Calu3 (cell line): ENCODE results near the gene SPAG4. TPM values are rescaled to one million over a fixed set of nuclear protein-coding genes. Genes with fewer than 3 reads are reported as not detected.

Experiments
- BruUV-seq: library from RNA; stranded (reverse); fragments of 400-500 nt; replicated peaks from 2 replicates; lab custom pipeline; 2021; lab: Mats Ljungman, UMichigan
- CTCF ChIA-PET: fragments of 300-600 bp; sonication (Branson Sonifier 250); formaldehyde crosslinking; loops from one replicate; lab custom pipeline; 2022; ENCODE audit warnings: antibody characterized with exemption; lab: Charles Lee
- DNase-seq: peaks from one replicate; pipeline ENCODE4 v3.0.0; 2022
- H3K27ac Mint-ChIP-seq: one replicate; pipeline ENCODE4 v1.8.0; 2022; ENCODE audit warnings: mixed read lengths; ENCODE audit not compliant: unreplicated experiment
- H3K27me3 Mint-ChIP-seq: one replicate; pipeline ENCODE4 v1.8.0; 2022; ENCODE audit warnings: mixed read lengths; ENCODE audit not compliant: unreplicated experiment
- H3K36me3 Mint-ChIP-seq: one replicate; pipeline ENCODE4 v1.8.0; 2022; ENCODE audit warnings: mild to moderate bottlenecking, moderate library complexity, mixed read lengths; ENCODE audit not compliant: insufficient read depth, unreplicated experiment
- H3K4me1 Mint-ChIP-seq: one replicate; pipeline ENCODE4 v1.8.0; 2022; ENCODE audit warnings: mild to moderate bottlenecking, low read depth, mixed read lengths; ENCODE audit not compliant: unreplicated experiment
- H3K4me3 Mint-ChIP-seq: one replicate; pipeline ENCODE4 v1.8.0; 2022; ENCODE audit warnings: mild to moderate bottlenecking, low read depth, moderate library complexity, mixed read lengths; ENCODE audit not compliant: unreplicated experiment
- H3K9me3 Mint-ChIP-seq: one replicate; pipeline ENCODE4 v1.8.0; 2022; ENCODE audit warnings: low read depth, mixed read lengths; ENCODE audit not compliant: unreplicated experiment
- intact Hi-C: fragments of 100-400 bp; cut with micrococcal nuclease; formaldehyde crosslinking; loops from one replicate; pipeline ENCODE4 v1.10.0; 2022; ENCODE audit not compliant: unreplicated experiment
- total RNA-seq: library from RNA; stranded (reverse); gene quantifications from 2 replicates; pipeline ENCODE4 v1.2.3, GENCODE V29; 2022
- TF ChIP-seq, protein P1 (sequence below): fragments of 200-600 bp; IDR thresholded peaks from one replicate; pipeline ENCODE4 v1.8.0; 2022; ENCODE audit warnings: antibody characterized with exemption; ENCODE audit not compliant: unreplicated experiment

The SPAG4 gene
- total RNA-seq, 1 experiment from 2014 or later: 7.7 TPM

DNA sequence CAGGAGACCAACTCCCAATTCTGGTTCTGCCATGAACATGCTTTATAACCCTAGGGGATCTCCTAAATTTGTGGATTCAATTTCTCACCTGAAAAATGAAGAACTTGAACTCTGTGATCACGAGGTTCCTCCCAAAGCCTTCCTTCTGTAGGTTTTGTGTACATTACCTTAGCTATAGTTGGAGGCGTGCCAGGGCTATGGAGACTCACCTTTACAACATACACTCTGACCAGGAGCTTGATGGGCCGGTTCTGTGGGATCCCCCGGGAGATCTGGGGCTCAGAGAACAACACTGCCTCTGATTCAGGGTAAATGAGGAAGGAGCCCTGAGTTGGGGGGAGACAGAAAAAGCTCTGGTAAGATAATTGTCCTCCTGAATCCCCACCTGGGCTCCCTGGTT is 39.7 kb upstream of the SPAG4 start:
- Mint-ChIP-seq H3K4me3 (peak overlapping the region; percentile 20), H3K27ac (peak overlapping the region; percentile 74), H3K27me3 (no peaks in the 10 kb centered on the region), H3K4me1 (peaks cover 30% of the 10 kb centered on the region), H3K9me3 (no peaks in the 10 kb centered on the region), H3K36me3 (peaks cover 35% of the 10 kb centered on the region)
- intact Hi-C loops: no loop called here
- TF ChIP-seq, protein P1, sequence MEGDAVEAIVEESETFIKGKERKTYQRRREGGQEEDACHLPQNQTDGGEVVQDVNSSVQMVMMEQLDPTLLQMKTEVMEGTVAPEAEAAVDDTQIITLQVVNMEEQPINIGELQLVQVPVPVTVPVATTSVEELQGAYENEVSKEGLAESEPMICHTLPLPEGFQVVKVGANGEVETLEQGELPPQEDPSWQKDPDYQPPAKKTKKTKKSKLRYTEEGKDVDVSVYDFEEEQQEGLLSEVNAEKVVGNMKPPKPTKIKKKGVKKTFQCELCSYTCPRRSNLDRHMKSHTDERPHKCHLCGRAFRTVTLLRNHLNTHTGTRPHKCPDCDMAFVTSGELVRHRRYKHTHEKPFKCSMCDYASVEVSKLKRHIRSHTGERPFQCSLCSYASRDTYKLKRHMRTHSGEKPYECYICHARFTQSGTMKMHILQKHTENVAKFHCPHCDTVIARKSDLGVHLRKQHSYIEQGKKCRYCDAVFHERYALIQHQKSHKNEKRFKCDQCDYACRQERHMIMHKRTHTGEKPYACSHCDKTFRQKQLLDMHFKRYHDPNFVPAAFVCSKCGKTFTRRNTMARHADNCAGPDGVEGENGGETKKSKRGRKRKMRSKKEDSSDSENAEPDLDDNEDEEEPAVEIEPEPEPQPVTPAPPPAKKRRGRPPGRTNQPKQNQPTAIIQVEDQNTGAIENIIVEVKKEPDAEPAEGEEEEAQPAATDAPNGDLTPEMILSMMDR: no peak
- CTCF ChIA-PET: interaction anchor here (0.7 to 1.4 kb wide), 5 partner anchors 28 to 416 kb away, joined by 3 to 9 read pairs (median 4); partner anchors contain the start of gene SPAG4
- BruUV-seq: no TSS peak
- DNase-seq: peak; percentile 87

DNA sequence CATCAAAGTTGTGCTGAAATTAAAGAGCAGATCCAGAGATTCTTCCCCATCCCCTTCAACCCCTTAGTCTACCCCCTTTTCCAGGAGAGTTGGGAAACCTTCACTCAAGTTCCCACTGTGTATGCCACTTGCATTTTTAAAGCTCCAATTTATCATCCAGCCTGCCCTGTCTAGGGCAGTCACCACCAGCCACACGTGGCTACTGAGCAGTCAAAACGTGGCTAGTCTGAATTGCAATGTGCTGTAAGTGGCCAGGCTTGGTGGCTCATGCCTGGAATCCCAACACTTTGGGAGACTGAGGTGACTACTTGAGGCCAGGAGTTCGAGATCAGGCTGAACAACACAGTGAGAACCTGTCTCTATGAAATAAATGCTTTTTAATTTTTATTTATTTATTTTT is 38.8 kb upstream of the SPAG4 start:
- Mint-ChIP-seq H3K27me3 (no peaks in the 10 kb centered on the region), H3K9me3 (no peaks in the 10 kb centered on the region), H3K4me3 (peak overlapping the region; percentile 20), H3K27ac (peak overlapping the region; percentile 74), H3K36me3 (peaks cover 35% of the 10 kb centered on the region), H3K4me1 (peaks cover 23% of the 10 kb centered on the region)
- no peak for DNase-seq
- CTCF ChIA-PET: interaction anchor here (0.5 kb wide), 1 partner anchor 24 kb away, joined by 3 read pairs; no protein-coding TSS in a partner anchor
- no TSS peak for BruUV-seq
- TF ChIP-seq, protein P1: no peak
- intact Hi-C loops: no loop called here

DNA sequence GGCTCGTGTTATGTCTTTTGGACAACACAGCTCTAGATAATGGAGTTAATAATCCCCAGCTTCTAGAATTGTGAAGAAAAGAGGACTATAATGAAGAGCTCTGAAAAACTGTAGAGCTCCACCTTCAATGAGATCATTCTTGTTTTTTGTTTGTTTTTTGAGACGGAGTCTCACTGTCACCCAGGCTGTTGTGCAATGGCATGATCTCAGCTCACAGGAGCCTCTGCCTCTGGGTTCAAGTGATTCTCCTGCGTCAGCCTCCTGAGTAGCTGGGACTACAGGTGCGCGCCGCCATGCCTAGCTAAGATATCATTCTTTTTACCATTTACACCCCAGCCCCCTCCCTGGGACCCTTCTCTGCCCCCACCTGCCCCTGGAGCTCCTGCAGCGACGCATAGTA is 37.2 kb upstream of the SPAG4 start:
- TF ChIP-seq, protein P1: no peak
- no peak for DNase-seq
- no TSS peak for BruUV-seq
- H3K9me3 Mint-ChIP-seq: no peaks in the 10 kb centered on the region
- H3K36me3 Mint-ChIP-seq: peaks cover 29% of the 10 kb centered on the region
- CTCF ChIA-PET: interaction anchor here (0.6 kb wide), 1 partner anchor 11 kb away, joined by 6 read pairs; no protein-coding TSS in a partner anchor
- H3K27me3 Mint-ChIP-seq: no peaks in the 10 kb centered on the region
- H3K4me3 Mint-ChIP-seq: no peak overlapping the region
- no peak overlapping the region for H3K27ac Mint-ChIP-seq
- H3K4me1 Mint-ChIP-seq: peaks cover 23% of the 10 kb centered on the region
- intact Hi-C loops: no loop called here

DNA sequence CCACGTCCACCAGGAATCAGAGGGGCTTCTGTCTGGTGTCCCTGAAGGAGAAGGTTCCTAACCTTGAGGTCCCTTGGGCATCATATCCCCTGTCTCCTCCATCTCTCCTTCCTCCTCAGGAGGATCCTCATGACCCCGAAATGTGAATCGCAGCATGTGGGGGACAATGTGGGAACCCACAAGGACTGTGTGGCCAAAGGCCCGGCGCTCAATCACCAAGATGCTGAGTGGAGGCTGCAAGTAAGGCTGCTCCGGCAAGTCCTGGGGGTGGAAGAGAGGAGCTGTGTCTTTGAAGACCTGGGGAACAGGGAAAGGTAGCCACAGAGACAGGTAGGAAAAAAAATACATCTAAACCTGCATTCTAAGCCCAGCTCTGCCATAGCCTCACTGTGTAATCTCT is 36.4 kb upstream of the SPAG4 start:
- Mint-ChIP-seq H3K27me3 (no peaks in the 10 kb centered on the region), H3K4me1 (peaks cover 23% of the 10 kb centered on the region)
- CTCF ChIA-PET: no interaction called here

More for the DNA sequence above, 36.4 kb upstream of the SPAG4 start:
- no TSS peak for BruUV-seq
- H3K9me3 Mint-ChIP-seq: no peaks in the 10 kb centered on the region
- H3K36me3 Mint-ChIP-seq: peaks cover 25% of the 10 kb centered on the region
- H3K27ac Mint-ChIP-seq: no peak overlapping the region
- H3K4me3 Mint-ChIP-seq: no peak overlapping the region
- intact Hi-C loops: no loop called here
- TF ChIP-seq, protein P1: no peak
- DNase-seq: no peak
